ENCODE measurements around the gene GABBR2.

Gene GABBR2

GRCh38 chr9:98247831-98248657 lies 460.7 kb downstream of the GABBR2 start:
- Mint-ChIP-seq H3K4me3 (no peak overlapping the region), H3K27me3 (no peaks in the 10 kb centered on the region), H3K4me1 (ENCODE audit: low read depth) (peaks cover 5% of the 10 kb centered on the region), H3K9me3 (no peaks in the 10 kb centered on the region), H3K27ac (no peak overlapping the region), H3K36me3 (ENCODE audit: low read depth) (peaks cover 4% of the 10 kb centered on the region)

- Mint-ChIP-seq H3K9me3 (no peaks in the 10 kb centered on the region), H3K36me3 (ENCODE audit: low read depth) (peaks cover 12% of the 10 kb centered on the region), H3K27me3 (no peaks in the 10 kb centered on the region), H3K27ac (no peak overlapping the region), H3K4me3 (no peak overlapping the region), H3K4me1 (ENCODE audit: low read depth) (no peaks in the 10 kb centered on the region)
These were observed 466.3 kb downstream of the GABBR2 start for GRCh38 chr9:98242426-98242825.

- Mint-ChIP-seq H3K27ac (no peak overlapping the region), H3K4me1 (ENCODE audit: low read depth) (no peaks in the 10 kb centered on the region), H3K36me3 (ENCODE audit: low read depth) (peaks cover 12% of the 10 kb centered on the region), H3K9me3 (no peaks in the 10 kb centered on the region), H3K27me3 (no peaks in the 10 kb centered on the region), H3K4me3 (no peak overlapping the region)
These were observed 467.1 kb downstream of the GABBR2 start for GRCh38 chr9:98241357-98242300.

GRCh38 chr9:98240475-98240874 lies 468.3 kb downstream of the GABBR2 start:
- H3K4me3 Mint-ChIP-seq, result no peak overlapping the region
- peaks cover 7% of the 10 kb centered on the region for H3K36me3 Mint-ChIP-seq (ENCODE audit: low read depth)
- H3K4me1 Mint-ChIP-seq (ENCODE audit: low read depth), result no peaks in the 10 kb centered on the region
- no peaks in the 10 kb centered on the region for H3K27me3 Mint-ChIP-seq
- H3K27ac Mint-ChIP-seq, result no peak overlapping the region
- H3K9me3 Mint-ChIP-seq, result no peaks in the 10 kb centered on the region

Data from stimulated activated naive CD8-positive, alpha-beta T cell treated with anti-CD3 and anti-CD28 coated beads, Interleukin-15, Interleukin-2, amounts not matched to agents 100 ng/mL and 50 ng/mL, for 24 hours (primary cell).